SJCRH30 (cell line): ENCODE measurements around the gene GARRE1. TPM values are rescaled to one million over a fixed set of nuclear protein-coding genes. Genes with fewer than 3 reads are reported as not detected.
A peak's percentile ranks its signal among the peaks of the same experiment; 100 is the strongest.

Experiments
- DNase-seq, 2 experiments: peaks; one replicate each; pipeline ENCODE4 v3.0.0-alpha.2; 2015 to 2020
- H3K27ac ChIP-seq: fragments of 250-450 bp; sonication (Bioruptor Pico); 2 replicates; pipeline ENCODE4 v1.5.1; 2020; ENCODE audit warnings: mild to moderate bottlenecking, moderate library complexity
- H3K27me3 ChIP-seq: fragments of 250-450 bp; sonication (Bioruptor Pico); 2 replicates; pipeline ENCODE4 v1.5.1; 2020; ENCODE audit warnings: mild to moderate bottlenecking, moderate library complexity
- H3K36me3 ChIP-seq: fragments of 250-450 bp; sonication (Bioruptor Pico); 2 replicates; pipeline ENCODE4 v1.5.1; 2020; ENCODE audit warnings: mild to moderate bottlenecking, moderate library complexity
- H3K4me1 ChIP-seq: fragments of 250-450 bp; sonication (Bioruptor Pico); 2 replicates; pipeline ENCODE4 v1.5.1; 2020; ENCODE audit warnings: mild to moderate bottlenecking, moderate library complexity
- H3K4me3 ChIP-seq: fragments of 250-450 bp; sonication (Bioruptor Pico); 2 replicates; pipeline ENCODE4 v1.5.1; 2020; ENCODE audit warnings: mild to moderate bottlenecking, moderate library complexity
- H3K9me3 ChIP-seq: fragments of 250-450 bp; sonication (Bioruptor Pico); replicated peaks from 2 replicates; pipeline ENCODE4 v1.5.1; 2020; ENCODE audit warnings: mild to moderate bottlenecking, moderate library complexity
- total RNA-seq: library from RNA; depleted of rRNA; stranded (reverse); fragments of >200 nt; shearing (Covaris generic); gene quantifications from 2 replicates; pipeline ENCODE4 v1.2.3, GENCODE V29; 2014

The GARRE1 gene
- total RNA-seq, 1 experiment from 2014 or later: 17.5 TPM

GRCh38 chr19:34260771-34261173 is 6.4 kb downstream of the GARRE1 start:
- H3K4me1 ChIP-seq: peaks cover 9% of the 10 kb centered on the region
- no peak overlapping the region for H3K27ac ChIP-seq
- DNase-seq: no peak
- no peaks in the 10 kb centered on the region for H3K9me3 ChIP-seq
- no peak overlapping the region for H3K4me3 ChIP-seq
- no peaks in the 10 kb centered on the region for H3K27me3 ChIP-seq
- H3K36me3 ChIP-seq: no peaks in the 10 kb centered on the region

- H3K27ac ChIP-seq: no peak overlapping the region
- peaks cover 9% of the 10 kb centered on the region for H3K4me1 ChIP-seq
- DNase-seq: no peak
- no peaks in the 10 kb centered on the region for H3K36me3 ChIP-seq
- H3K4me3 ChIP-seq: no peak overlapping the region
- H3K27me3 ChIP-seq: no peaks in the 10 kb centered on the region
- no peaks in the 10 kb centered on the region for H3K9me3 ChIP-seq
Measured at GRCh38 chr19:34261334-34262109, 7.2 kb downstream of the GARRE1 start.

- no peak overlapping the region for H3K4me3 ChIP-seq
- H3K4me1 ChIP-seq: peaks cover 9% of the 10 kb centered on the region
- no peak overlapping the region for H3K27ac ChIP-seq
- no peaks in the 10 kb centered on the region for H3K27me3 ChIP-seq
- no peaks in the 10 kb centered on the region for H3K36me3 ChIP-seq
- DNase-seq: no peak
- no peaks in the 10 kb centered on the region for H3K9me3 ChIP-seq
Measured at GRCh38 chr19:34263745-34264237, 9.4 kb downstream of the GARRE1 start.

- Histone ChIP-seq H3K36me3 (no peaks in the 10 kb centered on the region), H3K4me1 (peaks cover 12% of the 10 kb centered on the region), H3K27me3 (no peaks in the 10 kb centered on the region), H3K27ac (no peak overlapping the region), H3K9me3 (no peaks in the 10 kb centered on the region), H3K4me3 (no peak overlapping the region)
- no peak for DNase-seq
Measured at GRCh38 chr19:34265221-34265650, 10.9 kb downstream of the GARRE1 start.

- no peak for DNase-seq
- H3K36me3 ChIP-seq: no peaks in the 10 kb centered on the region
- no peak overlapping the region for H3K4me3 ChIP-seq
- peaks cover 8% of the 10 kb centered on the region for H3K4me1 ChIP-seq
- no peaks in the 10 kb centered on the region for H3K27me3 ChIP-seq
- no peak overlapping the region for H3K27ac ChIP-seq
- no peaks in the 10 kb centered on the region for H3K9me3 ChIP-seq
Measured at GRCh38 chr19:34269081-34269480, 14.7 kb downstream of the GARRE1 start.

- Histone ChIP-seq H3K36me3 (no peaks in the 10 kb centered on the region), H3K27me3 (no peaks in the 10 kb centered on the region), H3K9me3 (no peaks in the 10 kb centered on the region), H3K4me1 (peaks cover 8% of the 10 kb centered on the region), H3K4me3 (no peak overlapping the region), H3K27ac (no peak overlapping the region)
- no peak for DNase-seq
Measured at GRCh38 chr19:34269489-34269888, 15.1 kb downstream of the GARRE1 start.

GRCh38 chr19:34269968-34270621 is 15.7 kb downstream of the GARRE1 start:
- Histone ChIP-seq H3K27ac (no peak overlapping the region; the same call in 1 of the 2 replicates), H3K27me3 (no peaks in the 10 kb centered on the region), H3K36me3 (no peaks in the 10 kb centered on the region), H3K4me3 (no peak overlapping the region), H3K9me3 (no peaks in the 10 kb centered on the region), H3K4me1 (peaks cover 8% of the 10 kb centered on the region)
- peak; percentile 10 to 16 for DNase-seq

- H3K9me3 ChIP-seq: no peaks in the 10 kb centered on the region
- H3K27me3 ChIP-seq: no peaks in the 10 kb centered on the region
- no peak overlapping the region for H3K27ac ChIP-seq
- 0 out of 2 replicates have a peak, but pooled peaks cover 5% of the 10 kb centered on the region for H3K36me3 ChIP-seq
- H3K4me3 ChIP-seq: no peak overlapping the region
- peaks cover 8% of the 10 kb centered on the region for H3K4me1 ChIP-seq
- no peak for DNase-seq
Measured at GRCh38 chr19:34273121-34273520, 18.8 kb downstream of the GARRE1 start.

- Histone ChIP-seq H3K4me3 (no peak overlapping the region), H3K4me1 (peaks cover 8% of the 10 kb centered on the region), H3K36me3 (0 out of 2 replicates have a peak, but pooled peaks cover 5% of the 10 kb centered on the region), H3K9me3 (no peaks in the 10 kb centered on the region), H3K27ac (no peak overlapping the region), H3K27me3 (no peaks in the 10 kb centered on the region)
- no peak for DNase-seq
Measured at GRCh38 chr19:34274284-34274826, 20.0 kb downstream of the GARRE1 start.

- 0 out of 2 replicates have a peak, but pooled peaks cover 5% of the 10 kb centered on the region for H3K36me3 ChIP-seq
- H3K9me3 ChIP-seq: no peaks in the 10 kb centered on the region
- no peaks in the 10 kb centered on the region for H3K27me3 ChIP-seq
- H3K4me3 ChIP-seq: no peak overlapping the region
- no peak overlapping the region for H3K27ac ChIP-seq
- H3K4me1 ChIP-seq: peaks cover 6% of the 10 kb centered on the region
- DNase-seq: no peak
Measured at GRCh38 chr19:34274827-34275625, 20.7 kb downstream of the GARRE1 start.

GRCh38 chr19:34275705-34276104 is 21.4 kb downstream of the GARRE1 start:
- Histone ChIP-seq H3K4me3 (no peak overlapping the region), H3K4me1 (no peaks in the 10 kb centered on the region; the same call in 1 of the 2 replicates), H3K9me3 (peaks cover 5% of the 10 kb centered on the region; the same call in 1 of the 2 replicates), H3K27me3 (no peaks in the 10 kb centered on the region), H3K27ac (no peak overlapping the region), H3K36me3 (peaks cover 10% of the 10 kb centered on the region; the same call in 1 of the 2 replicates)
- no peak for DNase-seq

GRCh38 chr19:34276614-34277013 is 22.3 kb downstream of the GARRE1 start:
- Histone ChIP-seq H3K4me3 (no peak overlapping the region), H3K9me3 (peaks cover 5% of the 10 kb centered on the region; the same call in 1 of the 2 replicates), H3K27ac (no peak overlapping the region), H3K4me1 (no peaks in the 10 kb centered on the region; the same call in 1 of the 2 replicates), H3K27me3 (no peaks in the 10 kb centered on the region), H3K36me3 (peaks cover 10% of the 10 kb centered on the region; the same call in 1 of the 2 replicates)
- peak in 1 of 2 experiments; percentile 38 for DNase-seq

- Histone ChIP-seq H3K36me3 (peaks cover 10% of the 10 kb centered on the region; the same call in 1 of the 2 replicates), H3K4me1 (no peaks in the 10 kb centered on the region; the same call in 1 of the 2 replicates), H3K4me3 (no peak overlapping the region), H3K27ac (no peak overlapping the region), H3K9me3 (peaks cover 5% of the 10 kb centered on the region; the same call in 1 of the 2 replicates), H3K27me3 (no peaks in the 10 kb centered on the region)
- no peak for DNase-seq
Measured at GRCh38 chr19:34277244-34277643, 22.9 kb downstream of the GARRE1 start.

- Histone ChIP-seq H3K4me3 (no peak overlapping the region), H3K27ac (no peak overlapping the region), H3K27me3 (no peaks in the 10 kb centered on the region), H3K9me3 (peaks cover 5% of the 10 kb centered on the region; the same call in 1 of the 2 replicates), H3K36me3 (peaks cover 10% of the 10 kb centered on the region; the same call in 1 of the 2 replicates), H3K4me1 (no peaks in the 10 kb centered on the region; the same call in 1 of the 2 replicates)
- no peak for DNase-seq
Measured at GRCh38 chr19:34278783-34279182, 24.4 kb downstream of the GARRE1 start.
